ELR (cell line): ENCODE results near the gene OR51V1.
"Not testable (repeated sequence)": the region's sequence is repeated elsewhere in the genome, so short reads cannot be mapped to it uniquely, and the experiment has no call there.

ENCODE experiments used
- DNase-seq: peaks from one replicate; pipeline ENCODE4 v3.0.0-alpha.2; 2015; ENCODE audit warnings: low read depth

OR51V1 gene

GRCh38 chr11:5200582-5200981 is at the start of gene OR51V1:
TSS of gene OR51V1 (minus strand) at chr11:5200682. CDS start at chr11:5200682, 0 bp downstream.
- no peak for DNase-seq

GRCh38 chr11:5249807-5250396 is 49.4 kb upstream of the OR51V1 start, which contains the start of gene HBG1:
TSS of gene HBG1 (minus strand) at chr11:5249857. CDS start at chr11:5249804, 53 bp downstream.
- not testable (repeated sequence) for DNase-seq

- not testable (repeated sequence) for DNase-seq
Measured at GRCh38 chr11:5248498-5248897, 48.0 kb upstream of the OR51V1 start.

- DNase-seq: peak; percentile 25
Measured at GRCh38 chr11:5247472-5248192, 47.1 kb upstream of the OR51V1 start.

- peak; percentile 8 for DNase-seq
Measured at GRCh38 chr11:5246772-5247471, 46.4 kb upstream of the OR51V1 start.

- no peak for DNase-seq
Measured at GRCh38 chr11:5245155-5245554, 44.7 kb upstream of the OR51V1 start.

- no peak for DNase-seq
Measured at GRCh38 chr11:5243816-5244180, 43.3 kb upstream of the OR51V1 start.

- peak; percentile 33 for DNase-seq
Measured at GRCh38 chr11:5242933-5243815, 42.7 kb upstream of the OR51V1 start.

- no peak for DNase-seq
Measured at GRCh38 chr11:5242208-5242607, 41.7 kb upstream of the OR51V1 start.

GRCh38 chr11:5241458-5241857 is 41.0 kb upstream of the OR51V1 start:
- DNase-seq: no peak

- no peak for DNase-seq
Measured at GRCh38 chr11:5240458-5240857, 40.0 kb upstream of the OR51V1 start.

GRCh38 chr11:5240056-5240455 is 39.6 kb upstream of the OR51V1 start:
- DNase-seq: no peak

- peak; percentile 40 for DNase-seq
Measured at GRCh38 chr11:5239046-5239445, 38.6 kb upstream of the OR51V1 start.

- no peak for DNase-seq
Measured at GRCh38 chr11:5238486-5238885, 38.0 kb upstream of the OR51V1 start.

- DNase-seq: no peak
Measured at GRCh38 chr11:5237420-5237819, 36.9 kb upstream of the OR51V1 start.

GRCh38 chr11:5235364-5236095 is 35.0 kb upstream of the OR51V1 start:
- DNase-seq: no peak

- peak; percentile 23 for DNase-seq
Measured at GRCh38 chr11:5234381-5234834, 33.9 kb upstream of the OR51V1 start, which contains the start of gene HBD. TSS of gene HBD (minus strand) at chr11:5234483. CDS start at chr11:5234433, 50 bp downstream.

GRCh38 chr11:5233307-5233706 is 32.8 kb upstream of the OR51V1 start:
- DNase-seq: no peak

GRCh38 chr11:5232821-5233220 is 32.3 kb upstream of the OR51V1 start:
- DNase-seq: no peak

- no peak for DNase-seq
Measured at GRCh38 chr11:5232176-5232575, 31.7 kb upstream of the OR51V1 start.

- no peak for DNase-seq
Measured at GRCh38 chr11:5231111-5231510, 30.6 kb upstream of the OR51V1 start.
